ENCODE measurements around the gene NAA16.

DNA sequence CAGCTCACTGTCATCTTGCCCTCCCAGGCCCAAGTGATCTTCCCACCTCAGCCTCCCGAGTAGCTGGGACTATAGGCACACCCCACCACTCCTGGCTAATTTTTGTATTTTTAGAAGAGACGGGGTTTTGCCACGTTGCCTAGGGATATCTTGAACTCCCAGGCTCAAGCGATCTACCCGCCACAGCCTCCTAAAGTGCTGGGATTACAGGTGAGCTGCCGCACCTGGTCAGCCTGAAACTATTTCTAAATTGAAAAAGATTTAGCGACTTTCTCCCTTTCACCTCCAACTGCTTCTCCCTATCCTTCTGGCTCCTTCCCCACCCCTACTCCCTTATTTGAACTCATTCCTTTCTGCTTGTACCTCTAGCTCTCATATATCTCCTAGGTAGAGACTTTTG is 19.8 kb upstream of the NAA16 start:
- no peak for TF ChIP-seq POLR2AphosphoS5 (IDR thresholded peaks at IDR 0.05)
- no peak for TF ChIP-seq EZH2 (IDR thresholded peaks at IDR 0.05; ENCODE audit: borderline replicate concordance, insufficient read depth, low read length, poor library complexity, severe bottlenecking)
- TF ChIP-seq, protein P1, sequence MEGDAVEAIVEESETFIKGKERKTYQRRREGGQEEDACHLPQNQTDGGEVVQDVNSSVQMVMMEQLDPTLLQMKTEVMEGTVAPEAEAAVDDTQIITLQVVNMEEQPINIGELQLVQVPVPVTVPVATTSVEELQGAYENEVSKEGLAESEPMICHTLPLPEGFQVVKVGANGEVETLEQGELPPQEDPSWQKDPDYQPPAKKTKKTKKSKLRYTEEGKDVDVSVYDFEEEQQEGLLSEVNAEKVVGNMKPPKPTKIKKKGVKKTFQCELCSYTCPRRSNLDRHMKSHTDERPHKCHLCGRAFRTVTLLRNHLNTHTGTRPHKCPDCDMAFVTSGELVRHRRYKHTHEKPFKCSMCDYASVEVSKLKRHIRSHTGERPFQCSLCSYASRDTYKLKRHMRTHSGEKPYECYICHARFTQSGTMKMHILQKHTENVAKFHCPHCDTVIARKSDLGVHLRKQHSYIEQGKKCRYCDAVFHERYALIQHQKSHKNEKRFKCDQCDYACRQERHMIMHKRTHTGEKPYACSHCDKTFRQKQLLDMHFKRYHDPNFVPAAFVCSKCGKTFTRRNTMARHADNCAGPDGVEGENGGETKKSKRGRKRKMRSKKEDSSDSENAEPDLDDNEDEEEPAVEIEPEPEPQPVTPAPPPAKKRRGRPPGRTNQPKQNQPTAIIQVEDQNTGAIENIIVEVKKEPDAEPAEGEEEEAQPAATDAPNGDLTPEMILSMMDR (IDR thresholded peaks at IDR 0.05; ENCODE audit: poor library complexity, severe bottlenecking): no peak
- no peak for TF ChIP-seq SMC3 (conservative IDR thresholded peaks at IDR 0.05; ENCODE audit: poor library complexity)
- TF ChIP-seq, protein P2, sequence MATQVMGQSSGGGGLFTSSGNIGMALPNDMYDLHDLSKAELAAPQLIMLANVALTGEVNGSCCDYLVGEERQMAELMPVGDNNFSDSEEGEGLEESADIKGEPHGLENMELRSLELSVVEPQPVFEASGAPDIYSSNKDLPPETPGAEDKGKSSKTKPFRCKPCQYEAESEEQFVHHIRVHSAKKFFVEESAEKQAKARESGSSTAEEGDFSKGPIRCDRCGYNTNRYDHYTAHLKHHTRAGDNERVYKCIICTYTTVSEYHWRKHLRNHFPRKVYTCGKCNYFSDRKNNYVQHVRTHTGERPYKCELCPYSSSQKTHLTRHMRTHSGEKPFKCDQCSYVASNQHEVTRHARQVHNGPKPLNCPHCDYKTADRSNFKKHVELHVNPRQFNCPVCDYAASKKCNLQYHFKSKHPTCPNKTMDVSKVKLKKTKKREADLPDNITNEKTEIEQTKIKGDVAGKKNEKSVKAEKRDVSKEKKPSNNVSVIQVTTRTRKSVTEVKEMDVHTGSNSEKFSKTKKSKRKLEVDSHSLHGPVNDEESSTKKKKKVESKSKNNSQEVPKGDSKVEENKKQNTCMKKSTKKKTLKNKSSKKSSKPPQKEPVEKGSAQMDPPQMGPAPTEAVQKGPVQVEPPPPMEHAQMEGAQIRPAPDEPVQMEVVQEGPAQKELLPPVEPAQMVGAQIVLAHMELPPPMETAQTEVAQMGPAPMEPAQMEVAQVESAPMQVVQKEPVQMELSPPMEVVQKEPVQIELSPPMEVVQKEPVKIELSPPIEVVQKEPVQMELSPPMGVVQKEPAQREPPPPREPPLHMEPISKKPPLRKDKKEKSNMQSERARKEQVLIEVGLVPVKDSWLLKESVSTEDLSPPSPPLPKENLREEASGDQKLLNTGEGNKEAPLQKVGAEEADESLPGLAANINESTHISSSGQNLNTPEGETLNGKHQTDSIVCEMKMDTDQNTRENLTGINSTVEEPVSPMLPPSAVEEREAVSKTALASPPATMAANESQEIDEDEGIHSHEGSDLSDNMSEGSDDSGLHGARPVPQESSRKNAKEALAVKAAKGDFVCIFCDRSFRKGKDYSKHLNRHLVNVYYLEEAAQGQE (IDR thresholded peaks at IDR 0.05; ENCODE audit: borderline replicate concordance): no peak
- no peak for TF ChIP-seq TAF1 (IDR thresholded peaks at IDR 0.05; ENCODE audit: low read depth)
- no peak for TF ChIP-seq EP300 (conservative IDR thresholded peaks at IDR 0.05; ENCODE audit: poor library complexity, severe bottlenecking)
